ENCODE data around the gene DNAJC9.
"Not testable (repeated sequence)": the region's sequence is repeated elsewhere in the genome, so short reads cannot be mapped to it uniquely, and the experiment has no call there.

Gene DNAJC9

DNA sequence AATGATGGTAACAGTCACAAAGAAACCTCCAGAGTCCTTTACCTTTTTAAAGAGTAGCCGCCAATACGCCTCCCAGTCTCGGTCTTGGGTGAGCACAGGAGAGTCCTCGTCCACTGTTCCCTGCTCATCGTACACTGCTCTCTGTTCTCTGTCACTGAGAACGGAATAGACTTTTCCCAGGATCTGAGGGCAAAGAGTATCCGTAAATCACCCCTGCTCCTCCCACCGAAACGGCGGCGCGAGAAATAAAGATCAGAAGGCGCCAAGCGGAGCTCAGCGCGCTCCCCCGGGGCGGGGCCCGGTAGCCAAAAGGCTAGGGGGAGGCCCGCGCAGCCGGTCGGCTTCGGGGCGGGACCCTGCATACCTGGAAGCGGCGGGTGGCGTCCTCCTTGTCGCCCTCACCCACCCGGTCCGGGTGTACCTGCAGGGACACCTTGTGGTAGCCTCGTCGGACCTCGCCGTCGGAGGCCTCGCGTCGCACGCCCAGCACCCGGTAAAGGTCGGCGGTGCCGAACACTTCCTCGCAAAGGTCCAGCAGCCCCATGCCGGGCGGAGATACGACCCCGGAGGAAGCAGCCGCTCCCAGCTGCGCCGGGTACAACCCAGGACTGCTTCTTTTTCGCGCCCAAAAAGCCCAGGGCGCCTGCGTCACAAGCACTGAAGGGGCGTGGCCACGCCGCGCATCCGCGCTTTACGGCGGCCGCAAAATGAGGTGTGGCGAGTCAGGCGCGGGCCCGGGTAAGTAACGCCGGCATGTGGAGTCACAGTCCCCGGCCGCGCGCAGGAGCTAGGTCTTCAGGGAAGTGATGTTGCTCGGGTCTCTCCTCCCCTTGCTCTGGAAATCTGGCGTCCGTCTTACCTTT is at the start of gene DNAJC9:
TSS of gene DNAJC9 (minus strand) at position 610 of the 863 bp plus-strand sequence. CDS start at position 544, 66 bp downstream.
- peak; percentile 97 for DNase-seq

GRCh38 chr10:73293461-73293860 is 46.4 kb upstream of the DNAJC9 start:
- DNase-seq = no peak

DNA sequence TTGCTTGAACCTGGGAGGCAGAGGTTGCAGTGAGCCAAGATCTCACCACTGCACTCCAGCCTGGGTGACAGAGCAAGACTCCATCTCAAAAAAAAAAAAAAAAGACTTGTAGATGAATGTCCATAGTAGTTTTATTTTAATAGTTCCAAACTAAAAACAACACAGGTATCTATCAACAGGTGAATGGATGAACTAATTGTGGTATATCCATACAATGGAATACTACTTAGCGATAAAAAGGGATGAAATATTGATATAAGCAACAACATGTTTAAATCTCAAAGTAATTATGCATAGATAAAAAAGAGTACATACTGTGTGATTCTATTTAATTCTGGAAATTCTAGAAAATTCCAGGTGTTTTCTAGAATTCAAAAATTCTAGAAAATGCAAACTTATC is 42.9 kb upstream of the DNAJC9 start:
- DNase-seq = no peak

DNA sequence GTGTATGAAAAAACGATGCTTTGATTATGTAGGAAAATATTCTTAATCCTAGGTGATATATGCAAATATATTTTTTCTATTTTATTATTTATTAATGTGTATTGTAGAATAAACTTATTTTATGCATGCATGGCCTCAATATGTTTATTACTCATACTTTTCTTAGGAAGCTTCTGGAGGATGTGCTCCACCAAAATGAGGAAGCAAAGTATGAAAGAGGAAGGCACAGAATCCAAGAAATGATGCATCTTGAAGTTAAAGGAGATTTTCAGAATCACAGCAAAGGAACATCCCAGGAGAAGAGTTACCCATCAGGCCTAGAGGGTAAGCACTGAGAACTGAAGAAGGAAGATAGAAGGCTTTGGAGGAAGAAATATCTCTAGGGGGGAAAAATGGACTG is 40.4 kb upstream of the DNAJC9 start:
- DNase-seq = no peak

DNA sequence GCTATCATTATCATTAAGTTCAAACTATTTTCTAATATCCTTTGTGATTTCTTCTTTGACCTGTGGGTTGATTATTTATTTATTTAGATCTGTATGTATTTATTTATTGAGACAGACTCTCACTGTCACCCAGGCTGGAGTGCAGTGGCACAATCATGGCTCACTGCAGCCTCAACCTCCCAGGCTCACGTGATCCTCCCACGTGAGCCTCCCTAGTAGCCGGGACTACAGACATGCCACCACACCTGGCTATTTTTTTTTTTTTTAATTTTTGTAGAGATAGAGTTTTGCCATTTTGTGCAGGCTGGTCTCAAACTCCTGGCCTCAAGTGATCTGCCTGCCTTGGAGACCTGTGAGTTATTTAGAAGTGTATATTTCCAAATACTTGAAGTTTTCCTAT is 34.0 kb upstream of the DNAJC9 start:
- no peak for DNase-seq

DNA sequence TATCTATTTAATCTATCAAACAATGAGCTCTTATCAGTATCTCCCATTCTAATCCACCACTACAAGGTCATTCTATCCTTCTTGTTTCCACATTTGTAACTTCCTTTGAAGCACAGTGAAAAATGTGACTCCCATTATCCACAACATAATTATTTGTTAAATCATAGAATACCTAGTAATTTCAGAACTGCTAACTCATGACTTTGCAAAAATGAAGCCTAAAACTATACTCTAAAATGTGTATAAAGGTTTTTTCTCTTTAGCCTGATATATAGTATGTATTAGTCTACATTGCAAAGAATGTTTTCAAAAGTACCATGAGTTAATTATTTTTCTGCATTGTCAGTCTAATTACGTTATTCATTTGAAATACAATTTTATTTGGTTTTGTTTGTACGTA is 17.4 kb upstream of the DNAJC9 start:
- DNase-seq = no peak

DNA sequence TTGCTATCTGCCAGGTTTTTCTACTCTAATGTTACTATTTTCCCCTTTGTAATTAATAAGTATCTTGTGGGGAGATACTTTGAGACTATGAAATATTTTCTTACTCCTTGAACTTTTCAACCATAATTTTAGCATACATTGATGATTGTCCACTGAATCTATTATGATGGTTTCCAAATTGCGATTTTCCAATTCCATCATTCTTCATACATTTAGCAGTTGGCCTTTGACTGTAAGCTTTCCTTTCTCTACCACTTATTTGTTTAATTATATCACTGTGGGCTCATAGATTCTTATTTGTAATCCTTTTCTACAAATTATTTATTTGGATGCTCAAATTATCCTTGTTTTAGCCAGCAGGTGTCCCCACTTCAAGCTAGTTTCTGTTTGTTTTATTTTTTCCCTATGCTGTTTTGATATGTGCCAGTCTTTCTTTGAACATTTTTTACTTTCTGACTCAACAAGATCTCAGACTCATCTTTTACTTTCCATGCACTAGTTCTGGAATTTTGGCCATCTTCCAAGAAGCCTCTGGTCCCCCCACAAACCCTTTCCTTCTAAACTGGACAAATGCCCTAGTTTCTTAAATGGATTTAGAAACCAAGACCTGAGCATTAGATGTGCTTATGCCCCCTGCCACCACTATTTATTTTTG is 16.8 kb upstream of the DNAJC9 start:
- DNase-seq = no peak

DNA sequence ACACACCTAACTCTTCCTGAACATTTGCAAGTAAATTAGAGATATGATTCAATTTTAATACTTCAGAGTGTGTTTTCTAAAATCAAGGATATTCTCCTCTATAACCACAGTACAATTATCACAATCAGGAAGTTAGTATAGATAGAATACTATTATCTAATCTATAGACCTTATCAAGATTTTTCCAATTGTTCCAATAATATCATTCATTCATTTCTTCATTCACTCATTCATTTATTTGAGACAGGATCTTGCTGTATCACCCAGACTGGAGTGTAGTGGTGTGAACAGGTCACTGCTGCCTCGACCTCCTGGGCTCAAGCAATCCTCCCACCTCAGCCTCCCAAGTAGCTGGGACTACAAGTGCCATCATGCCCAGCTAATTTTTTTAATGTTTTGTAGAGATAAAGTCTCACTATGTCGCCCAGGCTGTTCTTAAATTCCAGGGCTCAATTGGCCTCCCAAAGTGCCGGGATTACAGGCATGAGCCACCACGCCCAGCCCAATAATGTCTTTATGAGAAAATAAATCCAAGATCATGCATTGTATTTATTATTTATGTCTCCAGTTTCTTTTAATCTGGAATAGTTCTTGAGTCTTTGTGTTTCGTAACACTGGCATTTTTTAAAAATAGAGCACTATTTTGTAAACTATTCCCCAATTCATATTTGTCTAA is 16.0 kb upstream of the DNAJC9 start:
- DNase-seq = no peak

GRCh38 chr10:73262105-73262730 is 15.2 kb upstream of the DNAJC9 start:
- DNase-seq = no peak

GRCh38 chr10:73261362-73261995 is 14.4 kb upstream of the DNAJC9 start:
- no peak for DNase-seq

DNA sequence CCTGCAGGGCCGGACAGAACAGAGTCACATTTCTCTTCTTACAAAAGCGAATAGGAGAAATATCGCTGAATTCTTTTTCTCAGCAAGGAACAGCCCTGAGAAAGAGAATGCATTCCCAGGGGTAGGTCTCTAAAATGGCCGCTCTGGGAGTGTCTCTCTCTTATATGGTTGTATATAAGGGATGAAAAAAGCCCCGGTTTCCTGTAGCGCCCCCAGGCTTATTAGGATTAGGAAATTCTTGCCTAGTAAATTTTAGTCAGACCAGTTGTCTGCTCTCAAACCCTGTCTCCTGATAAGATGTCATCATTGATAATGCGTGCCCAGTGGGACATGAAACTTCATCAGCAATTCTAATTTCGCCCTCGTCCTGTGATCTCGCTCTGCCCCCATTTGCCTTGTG is 11.6 kb upstream of the DNAJC9 start:
- not testable (repeated sequence) for DNase-seq

- DNase-seq = no peak
Observed at GRCh38 chr10:73253225-73253555, 6.1 kb upstream of the DNAJC9 start.

DNA sequence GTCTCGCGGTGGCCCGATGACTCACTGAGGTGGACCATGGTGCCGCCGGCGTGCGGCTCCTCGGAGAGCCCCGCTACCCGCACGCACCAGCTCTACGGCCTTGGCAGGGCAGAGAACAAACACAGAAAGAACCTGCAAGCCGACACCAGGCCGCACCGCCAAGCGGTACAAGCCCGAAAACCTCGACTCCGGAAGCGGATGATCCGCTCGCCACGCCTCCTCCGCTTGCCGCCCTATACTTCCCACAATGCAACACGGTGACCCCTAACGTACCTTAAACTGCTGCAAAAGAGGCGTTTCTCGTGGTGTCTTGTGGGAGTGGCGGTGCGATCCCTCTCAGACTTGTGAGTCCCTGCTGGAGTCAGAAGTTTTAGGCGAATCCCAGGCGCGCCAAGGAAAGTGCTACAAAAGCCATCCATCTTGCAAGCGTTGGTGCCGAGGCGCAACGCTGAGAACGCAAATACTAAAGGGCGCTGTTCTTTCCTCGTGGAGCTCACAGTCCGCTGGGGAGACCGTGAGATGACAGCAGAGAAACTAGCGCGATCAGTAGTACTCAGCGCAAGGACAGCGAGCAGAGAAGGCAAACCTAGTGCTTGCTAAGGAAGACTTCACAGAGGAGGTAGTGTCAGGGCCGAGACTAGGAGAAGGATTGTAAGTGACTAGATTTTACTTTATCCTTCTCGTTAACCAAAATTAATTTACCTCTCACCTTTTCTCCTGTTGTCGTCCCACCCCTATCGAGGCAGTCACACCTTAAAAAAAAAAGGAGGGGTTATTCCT is 5.6 kb upstream of the DNAJC9 start, which contains the start of gene MRPS16:
TSS of gene MRPS16 (minus strand) at position 200 of the 780 bp plus-strand sequence. CDS start at position 38, 162 bp downstream.
- peak; percentile 97 for DNase-seq

DNA sequence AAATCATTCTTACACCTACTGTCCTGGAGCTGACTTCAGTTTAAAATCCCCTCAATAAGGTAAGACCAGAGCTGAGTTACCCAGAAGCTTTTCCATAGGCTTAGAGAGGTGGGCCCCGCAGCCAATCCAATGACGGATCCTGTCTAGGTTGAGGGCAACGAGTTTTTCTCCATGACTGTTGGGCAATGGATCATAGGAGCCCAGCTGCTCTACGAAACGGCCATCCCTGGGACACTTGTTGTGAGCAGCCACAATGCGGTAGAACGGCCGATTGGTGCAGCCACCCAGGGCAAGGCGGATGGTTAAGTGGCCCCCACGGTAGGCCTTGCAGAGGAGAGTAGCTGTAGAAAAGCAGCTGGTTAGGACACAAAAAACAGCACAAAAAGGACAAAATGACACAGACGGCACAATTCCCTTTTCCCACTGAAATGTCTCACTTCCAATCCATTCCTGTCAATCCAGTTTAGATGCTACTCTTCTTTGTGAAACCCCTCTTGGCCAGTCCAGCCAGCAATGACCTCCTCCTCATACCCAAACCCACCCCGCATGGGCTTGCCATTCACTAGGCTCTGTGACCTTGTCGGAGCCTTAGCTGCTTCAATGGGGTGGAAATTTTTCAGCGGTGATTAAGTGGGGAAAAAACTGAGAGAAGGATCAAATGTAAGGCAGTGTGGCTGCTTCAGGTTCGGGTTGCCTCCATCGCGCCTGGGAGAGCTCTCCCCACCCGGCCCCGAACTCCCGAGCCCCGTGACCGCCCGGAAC is 4.8 kb upstream of the DNAJC9 start:
- DNase-seq = no peak

DNA sequence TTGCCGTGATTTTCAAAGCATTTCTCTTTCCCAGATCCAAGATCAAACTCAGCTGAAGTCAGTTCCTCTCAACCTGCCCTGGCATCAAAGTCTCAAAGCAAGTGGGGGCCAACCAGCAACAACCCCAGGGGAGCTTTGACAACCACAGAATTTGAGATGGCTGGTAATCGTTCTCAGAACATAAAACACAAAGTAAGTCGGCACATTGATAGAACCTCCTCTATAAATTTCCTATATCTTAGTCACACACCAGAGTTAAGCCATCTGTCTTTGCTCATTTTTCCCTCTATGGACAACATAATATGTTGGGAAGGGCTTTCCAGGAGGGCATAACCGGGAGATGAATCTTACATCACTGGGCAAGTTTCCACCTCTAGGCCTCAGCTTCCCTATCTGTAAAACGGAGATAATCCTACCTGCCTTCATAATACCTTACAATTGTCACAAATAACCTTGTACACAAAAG is 1.2 kb upstream of the DNAJC9 start:
- no peak for DNase-seq

DNA sequence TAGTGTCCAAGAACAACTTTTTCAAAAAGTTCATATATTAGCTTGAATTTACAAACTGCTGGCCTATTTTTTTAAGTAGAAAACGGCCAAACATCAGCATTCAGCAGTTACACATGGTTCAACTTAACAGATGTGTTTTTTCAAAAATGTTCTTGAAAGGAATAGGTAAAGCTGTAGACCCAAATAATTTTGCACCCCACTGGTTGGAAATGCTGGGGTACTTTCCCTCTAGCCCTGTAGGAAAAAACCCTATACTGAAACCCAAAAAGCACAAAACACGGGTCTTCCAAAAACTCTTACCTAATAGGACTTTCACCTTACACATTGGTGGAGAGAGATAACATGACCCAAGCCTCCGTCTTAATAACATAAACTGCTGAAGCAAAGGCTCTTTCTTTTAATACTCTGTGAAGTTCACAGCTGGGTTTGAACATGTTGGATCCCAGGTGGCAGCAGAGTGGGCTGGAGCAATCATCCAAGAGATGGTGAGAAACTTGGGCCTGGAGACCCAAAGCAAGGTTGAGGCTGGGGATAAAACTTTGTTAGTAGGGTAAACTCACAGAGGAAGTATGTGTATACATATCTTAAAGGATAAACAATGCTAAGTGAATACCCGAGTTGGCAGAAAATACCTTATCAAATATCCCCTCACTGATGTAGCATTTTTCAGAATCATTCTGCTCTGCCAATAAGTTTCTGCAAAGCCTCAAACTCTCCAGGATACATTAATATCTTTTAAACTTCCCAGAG is 629 bp upstream of the DNAJC9 start:
- no peak for DNase-seq

- DNase-seq = no peak
Observed at GRCh38 chr10:73246322-73246645, 771 bp downstream of the DNAJC9 start.

GRCh38 chr10:73244866-73245477 is 2.1 kb downstream of the DNAJC9 start:
- no peak for DNase-seq

DNA sequence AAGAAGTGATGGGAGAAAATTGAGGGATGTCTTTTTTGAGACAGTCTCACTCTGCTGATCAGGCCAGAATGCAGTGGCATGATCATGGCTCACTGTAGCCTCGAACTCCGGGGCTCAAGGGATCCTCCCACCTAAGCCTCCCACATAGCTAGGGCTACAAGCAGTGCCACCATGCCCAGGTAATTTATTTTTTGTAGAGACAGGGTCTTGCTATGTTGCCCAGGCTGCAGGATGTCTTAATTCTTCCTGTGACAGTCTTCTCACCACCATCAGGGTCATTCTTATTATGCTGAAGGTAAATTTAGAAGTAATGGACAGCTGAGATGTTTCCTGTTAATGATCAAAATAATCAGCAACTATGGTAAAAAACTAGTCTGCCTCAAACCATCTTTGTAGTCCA is 7.1 kb downstream of the DNAJC9 start:
- DNase-seq = no peak

GRCh38 chr10:73238990-73239566 is 8.0 kb downstream of the DNAJC9 start:
- DNase-seq = no peak
